BLaER1 (cell line): ENCODE data around the gene TMEM240.
"Not testable (repeated sequence)": the region's sequence is repeated elsewhere in the genome, so short reads cannot be mapped to it uniquely, and the experiment has no call there.

ENCODE experiments used
- H3K27ac ChIP-seq: shearing (Covaris generic); formaldehyde crosslinking; 2 replicates; pipeline ENCODE4 v1.8.1; 2022
- H3K27me3 ChIP-seq: shearing (Covaris generic); formaldehyde crosslinking; 2 replicates; pipeline ENCODE4 v1.8.1; 2022
- H3K36me3 ChIP-seq: shearing (Covaris generic); formaldehyde crosslinking; 2 replicates; pipeline ENCODE4 v1.8.1; 2022
- H3K4me1 ChIP-seq: shearing (Covaris generic); formaldehyde crosslinking; 2 replicates; pipeline ENCODE4 v1.8.1; 2022
- H3K4me2 ChIP-seq: shearing (Covaris generic); formaldehyde crosslinking; 2 replicates; pipeline ENCODE4 v1.8.1; 2022
- H3K4me3 ChIP-seq: shearing (Covaris generic); formaldehyde crosslinking; 2 replicates; pipeline ENCODE4 v1.8.1; 2022
- H3K9ac ChIP-seq: shearing (Covaris generic); formaldehyde crosslinking; 2 replicates; pipeline ENCODE4 v1.8.1; 2022
- H3K9me3 ChIP-seq: shearing (Covaris generic); formaldehyde crosslinking; 2 replicates; pipeline ENCODE4 v1.8.1; 2022
- H4K20me1 ChIP-seq: shearing (Covaris generic); formaldehyde crosslinking; 2 replicates; pipeline ENCODE4 v1.8.1; 2022
- Cebpa-rat ChIP-seq: shearing (Covaris generic); IDR thresholded peaks from 2 replicates; pipeline ENCODE4 v1.8.1; 2022

The TMEM240 gene

DNA sequence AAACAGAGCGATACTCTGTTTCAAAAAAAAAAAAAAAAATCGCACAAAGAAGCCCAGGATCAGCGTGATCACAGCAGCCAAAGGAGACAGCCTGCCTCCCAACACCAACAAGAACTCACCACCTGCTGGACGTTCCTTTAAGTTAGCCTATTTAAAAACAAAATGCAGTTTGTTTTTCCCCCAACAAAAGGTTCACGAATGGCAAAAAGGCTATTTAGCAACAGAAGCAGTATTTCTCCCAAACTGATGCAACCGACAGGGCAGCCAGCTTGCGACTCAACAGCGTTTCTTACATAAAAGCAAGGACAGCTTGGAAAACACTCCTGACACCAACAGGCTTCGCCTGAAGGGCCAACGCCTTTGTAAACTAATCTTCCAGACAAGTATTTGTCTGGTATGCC, 27.5 kb upstream of the TMEM240 start:
- H3K4me1 ChIP-seq, result peaks cover 33% of the 10 kb centered on the region
- H3K36me3 ChIP-seq, result peaks cover 90% of the 10 kb centered on the region
- H3K9ac ChIP-seq, result no peak overlapping the region
- H3K9me3 ChIP-seq, result no peaks in the 10 kb centered on the region
- no peak overlapping the region for H3K4me2 ChIP-seq
- H3K27me3 ChIP-seq, result no peaks in the 10 kb centered on the region
- no peak overlapping the region for H3K4me3 ChIP-seq
- H4K20me1 ChIP-seq, result peaks cover 100% of the 10 kb centered on the region
- H3K27ac ChIP-seq, result no peak overlapping the region
- TF ChIP-seq Cebpa-rat, result no peak

DNA sequence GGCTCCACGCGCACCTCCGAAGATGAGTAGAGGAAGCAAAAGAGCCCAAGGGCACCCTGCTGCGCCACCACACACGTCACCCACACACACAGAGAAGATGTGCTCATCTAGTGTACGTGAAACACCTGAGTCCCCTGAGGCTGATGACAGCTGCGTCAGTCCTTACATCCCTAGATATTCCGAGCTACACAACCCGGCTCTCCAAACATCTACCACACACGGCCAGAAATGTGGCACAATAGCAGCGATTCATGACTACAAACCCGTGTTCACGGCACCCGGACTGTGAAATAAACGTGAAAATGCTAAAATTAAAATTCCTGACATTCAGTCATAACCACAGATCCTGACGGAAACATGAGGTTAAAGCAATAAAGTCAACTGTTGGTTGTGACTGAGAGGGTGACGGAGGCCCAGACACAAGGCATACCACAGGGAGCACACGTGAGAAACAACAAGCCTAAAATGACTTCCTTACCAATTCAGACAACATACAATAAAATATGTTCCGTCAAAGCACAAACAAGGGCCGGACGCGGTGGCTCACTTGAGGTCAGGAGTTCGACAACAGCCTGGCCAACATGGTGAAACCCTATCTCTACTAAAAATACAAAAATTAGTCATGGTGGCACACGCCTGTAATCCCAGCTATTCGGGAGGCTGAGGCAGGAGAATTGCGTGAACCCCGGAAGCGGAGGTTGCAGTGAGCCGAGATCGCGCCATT, 26.9 kb upstream of the TMEM240 start:
- H3K9ac ChIP-seq, result no peak overlapping the region
- H4K20me1 ChIP-seq, result peaks cover 100% of the 10 kb centered on the region
- H3K4me3 ChIP-seq, result no peak overlapping the region
- no peak overlapping the region for H3K27ac ChIP-seq
- peaks cover 95% of the 10 kb centered on the region for H3K36me3 ChIP-seq
- no peaks in the 10 kb centered on the region for H3K27me3 ChIP-seq
- no peak overlapping the region for H3K4me2 ChIP-seq
- no peak for TF ChIP-seq Cebpa-rat
- H3K9me3 ChIP-seq, result no peaks in the 10 kb centered on the region
- peaks cover 34% of the 10 kb centered on the region for H3K4me1 ChIP-seq

DNA sequence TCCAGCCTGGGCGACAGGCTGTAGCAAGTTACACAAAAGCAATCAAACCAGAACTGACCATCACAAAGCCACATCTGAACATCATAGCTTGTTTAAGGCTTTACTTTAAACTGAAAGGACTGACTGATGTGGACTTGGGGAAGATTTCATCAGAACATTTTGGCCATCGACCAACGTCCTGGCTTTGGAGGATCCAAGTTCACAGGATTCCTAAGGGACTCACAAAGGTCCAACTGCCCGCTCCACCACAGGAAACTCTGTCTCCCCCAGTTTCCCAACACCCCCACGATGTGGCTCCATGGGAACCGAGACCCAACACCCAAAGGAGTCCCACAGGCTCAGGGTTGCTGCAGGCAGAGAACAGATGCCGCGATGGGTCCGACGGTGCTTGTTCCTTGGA, 24.9 kb upstream of the TMEM240 start:
- no peak overlapping the region for H3K4me3 ChIP-seq
- H3K27me3 ChIP-seq, result no peaks in the 10 kb centered on the region
- H3K9me3 ChIP-seq, result no peaks in the 10 kb centered on the region
- no peak overlapping the region for H3K9ac ChIP-seq
- peaks cover 97% of the 10 kb centered on the region for H3K36me3 ChIP-seq
- H3K27ac ChIP-seq, result no peak overlapping the region
- H4K20me1 ChIP-seq, result peaks cover 100% of the 10 kb centered on the region
- H3K4me2 ChIP-seq, result no peak overlapping the region
- no peak for TF ChIP-seq Cebpa-rat
- peaks cover 40% of the 10 kb centered on the region for H3K4me1 ChIP-seq

DNA sequence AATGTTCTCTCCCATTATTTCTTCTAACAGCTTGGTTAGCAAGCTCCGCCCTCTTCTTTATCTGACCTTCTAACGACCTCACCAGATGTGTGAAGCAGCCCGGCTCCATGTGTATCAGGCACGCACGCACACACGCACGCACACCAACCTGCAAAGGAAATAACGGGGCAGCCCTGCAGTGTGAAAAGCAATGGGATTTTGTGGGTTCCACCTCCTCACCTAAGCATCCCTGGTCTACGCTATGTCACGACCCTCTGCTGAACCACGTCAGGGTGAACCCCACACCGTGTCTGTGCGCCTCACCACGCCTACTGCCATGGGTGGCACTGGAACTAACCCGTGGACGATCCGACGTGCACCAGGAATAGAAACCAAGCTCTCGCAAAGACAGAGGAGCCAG, 23.8 kb upstream of the TMEM240 start:
- H3K27me3 ChIP-seq, result no peaks in the 10 kb centered on the region
- no peak overlapping the region for H3K4me3 ChIP-seq
- no peak overlapping the region; the same call in 1 of the 2 replicates for H3K4me2 ChIP-seq
- H3K9ac ChIP-seq, result no peak overlapping the region
- no peak overlapping the region for H3K27ac ChIP-seq
- H3K9me3 ChIP-seq, result no peaks in the 10 kb centered on the region
- H3K4me1 ChIP-seq, result peaks cover 36% of the 10 kb centered on the region
- TF ChIP-seq Cebpa-rat, result no peak
- peaks cover 100% of the 10 kb centered on the region for H4K20me1 ChIP-seq
- H3K36me3 ChIP-seq, result peaks cover 97% of the 10 kb centered on the region

DNA sequence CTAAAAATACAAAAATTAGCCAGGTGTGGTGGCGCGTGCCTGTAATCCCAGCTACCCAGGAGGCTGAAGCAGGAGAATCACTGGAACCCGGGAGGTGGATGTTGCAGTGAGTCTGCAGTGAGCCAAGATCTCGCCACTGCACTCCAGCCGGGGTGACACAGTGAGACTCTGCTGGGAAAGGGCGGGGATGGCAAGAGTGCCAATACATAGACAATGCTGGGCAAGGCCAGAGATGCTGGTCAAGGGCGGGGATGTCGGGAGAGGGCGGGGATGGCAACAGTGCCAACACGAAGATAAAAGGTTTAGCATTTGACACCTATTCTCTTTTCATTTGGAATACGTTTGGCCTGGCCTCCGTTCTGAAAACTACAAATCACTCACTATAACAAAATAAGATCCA, 23.3 kb upstream of the TMEM240 start:
- H3K4me1 ChIP-seq, result peaks cover 36% of the 10 kb centered on the region
- H3K27ac ChIP-seq, result no peak overlapping the region
- no peaks in the 10 kb centered on the region for H3K27me3 ChIP-seq
- H3K4me2 ChIP-seq, result peak overlapping the region; percentile 54; the same call in 1 of the 2 replicates
- peaks cover 97% of the 10 kb centered on the region for H3K36me3 ChIP-seq
- H4K20me1 ChIP-seq, result peaks cover 100% of the 10 kb centered on the region
- no peak overlapping the region for H3K4me3 ChIP-seq
- no peaks in the 10 kb centered on the region for H3K9me3 ChIP-seq
- H3K9ac ChIP-seq, result peak overlapping the region; percentile 64; the same call in 1 of the 2 replicates
- no peak for TF ChIP-seq Cebpa-rat

DNA sequence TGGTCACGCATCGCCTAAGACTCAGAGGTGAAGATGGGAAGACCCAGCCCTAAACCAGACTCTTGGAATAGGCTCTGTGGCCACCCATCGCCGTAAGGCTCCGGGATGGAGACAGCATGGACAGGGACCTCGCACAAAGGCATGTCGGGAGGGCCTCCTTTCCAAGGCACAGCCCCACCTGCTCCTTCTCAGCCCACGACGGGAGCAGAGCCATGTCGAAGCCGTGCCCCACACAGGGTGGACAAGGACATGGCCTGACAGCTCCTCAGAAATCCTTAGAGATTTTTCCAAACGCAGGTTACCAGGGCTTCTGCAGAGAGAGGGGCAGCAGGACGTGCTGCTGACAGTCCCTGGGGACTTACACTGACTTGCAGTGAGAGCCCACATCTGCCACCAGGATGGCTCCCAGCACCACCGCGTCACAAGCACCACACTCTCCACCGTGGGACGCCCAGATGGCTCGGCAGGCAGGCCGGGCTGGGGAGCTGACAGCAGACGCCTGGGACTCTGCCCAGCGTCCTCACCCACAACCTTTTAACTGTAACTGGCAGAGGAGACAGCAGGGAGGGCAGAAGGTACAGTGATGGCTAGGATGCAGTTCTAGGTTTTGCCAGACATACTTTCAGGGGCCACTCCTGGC, 22.3 kb upstream of the TMEM240 start:
- peaks cover 36% of the 10 kb centered on the region for H3K4me1 ChIP-seq
- H3K36me3 ChIP-seq, result peaks cover 97% of the 10 kb centered on the region
- H3K9me3 ChIP-seq, result no peaks in the 10 kb centered on the region
- peaks cover 100% of the 10 kb centered on the region for H4K20me1 ChIP-seq
- no peak overlapping the region for H3K4me3 ChIP-seq
- no peaks in the 10 kb centered on the region for H3K27me3 ChIP-seq
- H3K27ac ChIP-seq, result 0 out of 2 replicates have a peak overlapping the region, but pooled peaks have one; percentile 30
- no peak for TF ChIP-seq Cebpa-rat
- peak overlapping the region; percentile 64 for H3K9ac ChIP-seq
- peak overlapping the region; percentile 54 for H3K4me2 ChIP-seq

DNA sequence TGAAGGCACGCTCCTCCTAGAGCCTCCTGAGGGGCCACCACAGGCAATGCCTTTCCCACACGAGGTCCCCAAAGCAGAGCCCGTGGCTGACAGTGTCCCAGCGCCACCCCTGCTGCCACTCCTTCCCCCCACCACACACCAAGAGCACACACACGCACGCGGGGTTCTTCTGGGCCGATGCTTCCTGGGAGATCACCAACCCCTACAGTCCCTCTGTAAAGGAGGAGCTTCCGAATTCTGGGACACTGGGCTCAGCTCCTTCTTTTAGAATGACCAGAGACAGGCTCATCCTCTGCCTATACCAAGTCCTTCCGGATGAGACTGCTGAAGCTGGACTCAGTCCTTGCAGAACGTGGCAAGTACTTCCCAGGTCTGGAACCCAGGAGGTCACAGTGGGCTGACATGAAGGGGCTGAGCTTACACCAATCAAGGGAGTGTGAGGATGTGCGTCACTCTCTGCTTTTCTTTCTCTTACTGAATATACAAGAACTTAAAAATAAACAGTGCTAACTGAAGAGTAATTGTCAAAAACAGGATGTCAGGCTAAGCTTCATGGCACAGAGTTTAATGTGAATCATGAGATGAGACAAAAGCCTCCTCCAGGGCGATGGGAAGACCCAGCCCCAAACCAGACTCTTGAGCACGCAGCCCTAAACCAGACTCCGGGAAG, 21.5 kb upstream of the TMEM240 start:
- no peak for TF ChIP-seq Cebpa-rat
- H3K36me3 ChIP-seq, result peaks cover 96% of the 10 kb centered on the region
- H3K27ac ChIP-seq, result peak overlapping the region; percentile 18; the same call in 1 of the 2 replicates
- H3K4me3 ChIP-seq, result no peak overlapping the region
- H3K9me3 ChIP-seq, result no peaks in the 10 kb centered on the region
- H3K9ac ChIP-seq, result 0 out of 2 replicates have a peak overlapping the region, but pooled peaks have one; percentile 64
- H3K4me2 ChIP-seq, result peak overlapping the region; percentile 54; the same call in 1 of the 2 replicates
- H4K20me1 ChIP-seq, result peaks cover 99% of the 10 kb centered on the region
- H3K4me1 ChIP-seq, result peaks cover 36% of the 10 kb centered on the region
- no peaks in the 10 kb centered on the region for H3K27me3 ChIP-seq

DNA sequence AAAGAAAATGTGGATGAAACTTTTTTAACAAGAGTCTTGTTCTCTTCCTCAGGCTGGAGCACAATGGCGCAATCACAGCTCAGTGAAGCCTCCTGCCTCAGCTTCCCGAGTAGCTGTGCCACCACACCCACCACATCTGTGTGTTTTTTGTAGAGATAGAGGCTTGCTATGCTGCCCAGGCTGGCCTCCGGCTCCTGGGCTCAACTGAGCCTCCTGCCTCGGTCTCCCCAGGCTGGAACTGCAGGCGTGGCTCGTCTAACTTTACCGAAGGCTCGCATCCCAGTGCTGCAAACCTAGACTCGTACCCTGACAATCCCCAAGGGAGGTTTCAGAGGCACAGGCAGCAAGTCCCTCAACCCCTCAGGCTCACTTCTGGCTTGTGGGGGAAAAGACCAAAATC, 19.8 kb upstream of the TMEM240 start:
- Histone ChIP-seq H3K4me2 (no peak overlapping the region), H3K4me1 (peaks cover 41% of the 10 kb centered on the region), H3K4me3 (no peak overlapping the region), H3K9ac (no peak overlapping the region), H3K36me3 (peaks cover 96% of the 10 kb centered on the region), H4K20me1 (peaks cover 99% of the 10 kb centered on the region), H3K9me3 (no peaks in the 10 kb centered on the region), H3K27ac (no peak overlapping the region), H3K27me3 (no peaks in the 10 kb centered on the region)
- no peak for TF ChIP-seq Cebpa-rat

DNA sequence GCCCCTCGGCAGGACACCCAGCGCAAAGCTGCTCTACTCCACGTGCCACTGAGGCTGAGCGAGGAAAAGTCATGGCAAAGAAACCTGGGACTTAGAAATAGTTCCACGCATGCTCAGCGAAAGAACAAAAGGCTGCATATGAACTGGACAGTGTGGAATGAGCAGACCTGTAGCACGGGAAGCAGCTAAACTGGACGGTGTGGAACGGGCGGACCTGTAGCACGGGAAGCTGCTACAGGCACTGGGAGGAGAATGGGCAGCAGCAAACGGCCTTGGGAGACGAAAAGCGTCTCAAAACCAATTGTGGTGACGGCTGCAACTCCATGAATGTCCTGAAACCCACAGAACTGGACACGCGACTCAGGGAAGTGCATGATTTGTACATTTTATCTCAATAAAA, 18.6 kb upstream of the TMEM240 start:
- Histone ChIP-seq H3K27ac (no peak overlapping the region), H3K9ac (no peak overlapping the region), H3K4me2 (no peak overlapping the region), H3K9me3 (no peaks in the 10 kb centered on the region), H3K4me3 (no peak overlapping the region), H4K20me1 (peaks cover 99% of the 10 kb centered on the region), H3K27me3 (no peaks in the 10 kb centered on the region), H3K36me3 (peaks cover 89% of the 10 kb centered on the region), H3K4me1 (peaks cover 45% of the 10 kb centered on the region)
- TF ChIP-seq Cebpa-rat, result no peak

DNA sequence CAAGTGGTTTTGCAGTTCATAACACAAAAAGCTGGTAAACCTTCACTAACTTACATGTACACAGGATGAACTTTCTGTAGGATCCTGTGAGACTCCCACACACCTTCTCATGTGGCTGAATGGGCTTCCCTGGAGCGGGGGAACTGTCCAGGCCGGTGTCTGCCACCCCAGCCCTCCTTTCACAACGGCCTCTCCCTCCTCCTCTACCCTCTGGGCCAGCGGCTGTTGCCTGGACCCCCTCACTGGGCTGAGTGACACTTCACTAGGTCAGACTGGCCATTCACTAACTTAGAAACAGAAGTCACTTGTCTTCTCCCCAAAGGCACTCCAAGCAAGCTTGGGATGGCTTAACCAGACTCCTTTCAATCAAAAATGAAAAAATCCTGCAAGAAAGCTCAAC, 18.2 kb upstream of the TMEM240 start:
- Histone ChIP-seq H3K27me3 (no peaks in the 10 kb centered on the region), H3K9ac (no peak overlapping the region), H3K4me2 (no peak overlapping the region), H3K27ac (no peak overlapping the region), H3K4me3 (no peak overlapping the region), H3K36me3 (peaks cover 85% of the 10 kb centered on the region), H4K20me1 (peaks cover 99% of the 10 kb centered on the region), H3K4me1 (peaks cover 40% of the 10 kb centered on the region), H3K9me3 (no peaks in the 10 kb centered on the region)
- no peak for TF ChIP-seq Cebpa-rat

DNA sequence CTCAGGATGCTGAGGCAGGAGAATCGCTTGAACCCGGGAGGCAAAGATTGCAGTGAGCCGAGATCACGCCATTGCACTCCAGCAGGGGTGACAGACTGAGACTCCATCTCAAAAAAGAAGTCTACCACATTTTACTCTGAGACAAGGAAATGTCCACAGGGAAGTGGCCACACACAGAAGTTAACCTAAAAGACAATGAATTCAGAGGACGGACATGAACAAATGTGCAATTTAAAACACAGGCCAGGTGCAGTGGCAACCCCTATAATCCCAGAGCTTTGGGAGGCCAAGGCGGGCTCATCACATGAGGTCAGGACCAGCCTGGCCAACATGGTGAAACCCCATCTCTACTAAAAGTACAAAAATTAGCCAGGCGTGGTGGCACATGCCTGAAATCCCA, 17.3 kb upstream of the TMEM240 start:
- H3K9me3 ChIP-seq, H3K4me2 ChIP-seq: not testable (repeated sequence)
- peaks cover 76% of the 10 kb centered on the region for H3K36me3 ChIP-seq

DNA sequence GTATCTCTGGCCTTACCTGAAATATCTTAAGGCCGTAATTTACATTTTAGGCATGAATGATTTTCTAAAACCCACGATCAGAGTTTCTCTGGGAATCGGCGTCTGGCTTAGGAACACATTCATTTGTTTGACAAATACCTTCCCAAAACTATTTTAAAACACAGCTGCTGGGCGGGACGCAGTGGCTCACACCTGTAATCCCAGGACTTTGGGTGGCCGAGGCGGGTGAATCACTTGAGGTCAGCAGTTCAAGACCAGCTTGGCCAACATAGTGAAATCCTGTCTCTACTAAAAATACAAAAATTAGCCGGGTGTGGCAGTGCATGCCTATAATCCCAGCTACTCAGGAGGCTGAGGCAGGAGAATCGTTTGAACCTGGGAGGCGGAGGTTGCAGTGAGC, 16.5 kb upstream of the TMEM240 start:
- H3K9me3 ChIP-seq, H3K27me3 ChIP-seq, H3K9ac ChIP-seq, H3K27ac ChIP-seq, H3K4me3 ChIP-seq, H3K4me2 ChIP-seq: not testable (repeated sequence)
- Histone ChIP-seq H3K36me3 (peaks cover 75% of the 10 kb centered on the region), H3K4me1 (peaks cover 28% of the 10 kb centered on the region), H4K20me1 (peaks cover 98% of the 10 kb centered on the region)

More for the DNA sequence above, 17.3 kb upstream of the TMEM240 start:
- H3K4me3 ChIP-seq, H3K9ac ChIP-seq, H3K27ac ChIP-seq, H3K27me3 ChIP-seq: not testable (repeated sequence)
- H3K4me1 ChIP-seq, result peaks cover 31% of the 10 kb centered on the region
- H4K20me1 ChIP-seq, result peaks cover 98% of the 10 kb centered on the region
